ENCODE measurements around the gene RIT2.

The RIT2 gene

DNA sequence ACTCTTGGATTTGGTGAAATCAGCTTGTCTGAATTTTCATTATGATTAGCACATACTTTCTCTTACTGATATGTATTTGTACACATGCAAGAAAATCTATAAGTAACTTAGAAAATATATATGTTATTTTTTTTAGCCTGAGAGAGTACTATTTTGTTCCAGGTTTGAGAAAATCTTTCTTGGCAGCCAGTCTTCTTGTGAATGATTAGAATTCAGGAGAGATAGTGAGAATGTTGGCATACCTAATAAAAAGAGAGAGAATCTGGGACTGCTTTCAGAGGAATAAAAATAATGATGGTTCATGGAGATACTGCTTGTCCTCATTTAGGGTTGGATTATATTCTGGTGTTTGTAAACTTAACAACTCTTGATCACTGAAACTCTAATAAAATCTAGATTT lies 44.4 kb upstream of the RIT2 start:
- Histone ChIP-seq H3K9ac (ENCODE audit: low read length) (no peak overlapping the region), H3K4me2 (ENCODE audit: low read length) (no peak overlapping the region), H4K20me1 (ENCODE audit: insufficient read depth, low read length) (no peaks in the 10 kb centered on the region), H3K79me2 (ENCODE audit: insufficient read depth, low read length) (no peaks in the 10 kb centered on the region), H3K27me3 (ENCODE audit: insufficient read depth, low read length) (no peaks in the 10 kb centered on the region), H3K36me3 (ENCODE audit: insufficient read depth, low read length) (no peaks in the 10 kb centered on the region), H3F3A (ENCODE audit: insufficient read depth, low read length) (no peaks in the 10 kb centered on the region), H3K27ac (ENCODE audit: low read depth, low read length, poor library complexity, severe bottlenecking) (no peak overlapping the region), H2AFZ (ENCODE audit: low read length) (no peak overlapping the region), H3K9me2 (ENCODE audit: low read depth, low read length) (no peaks in the 10 kb centered on the region), H3K4me1 (ENCODE audit: insufficient read depth, low read length, severe bottlenecking) (no peaks in the 10 kb centered on the region), H3K4me3 (ENCODE audit: low read depth, low read length, poor library complexity, severe bottlenecking) (no peak overlapping the region), H3K9me3 (ENCODE audit: low read length) (no peaks in the 10 kb centered on the region)
- no peak for TF ChIP-seq EZH2 (IDR thresholded peaks at IDR 0.05; ENCODE audit: borderline replicate concordance, low read length)
- TF ChIP-seq CTCF (IDR thresholded peaks at IDR 0.05; ENCODE audit: low read length) = no peak

DNA sequence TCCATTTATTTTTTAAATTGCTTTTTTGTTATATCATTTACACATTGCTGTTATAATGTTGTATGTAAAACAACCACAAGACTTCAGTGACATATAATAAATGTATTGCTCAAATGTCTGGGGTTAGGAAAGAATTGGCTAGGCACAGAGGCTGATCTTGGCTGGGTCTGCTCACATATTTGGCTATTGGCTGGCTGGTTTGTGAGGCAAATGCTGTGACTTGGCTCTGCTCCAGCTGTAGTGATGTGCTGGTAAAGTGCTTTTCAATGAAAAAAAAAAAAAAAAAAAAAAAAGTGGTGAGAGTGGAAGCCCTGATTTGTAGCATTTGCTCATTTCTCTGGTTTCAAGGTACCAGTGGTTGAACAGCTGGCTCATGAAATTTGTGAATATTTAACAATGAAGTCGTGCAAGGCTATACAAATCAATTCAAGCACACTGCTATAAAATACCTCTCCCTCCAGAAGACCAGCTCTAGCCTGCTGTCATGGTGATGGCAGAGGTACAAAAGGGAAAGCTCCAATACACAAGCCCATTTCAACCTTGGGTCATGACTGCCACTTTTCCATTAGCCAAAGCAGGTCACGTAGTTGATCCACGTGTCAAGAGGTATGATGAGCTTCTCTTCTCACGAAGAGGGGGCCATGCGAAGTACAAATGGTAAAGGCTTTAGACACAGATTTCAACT lies 43.7 kb upstream of the RIT2 start:
- no peak overlapping the region for H2AFZ ChIP-seq (ENCODE audit: low read length)
- H3K36me3 ChIP-seq (ENCODE audit: insufficient read depth, low read length) = no peaks in the 10 kb centered on the region
- TF ChIP-seq CTCF (IDR thresholded peaks at IDR 0.05; ENCODE audit: low read length) (no peak), EZH2 (IDR thresholded peaks at IDR 0.05; ENCODE audit: borderline replicate concordance, low read length) (no peak)
- no peaks in the 10 kb centered on the region for H3K9me3 ChIP-seq (ENCODE audit: low read length)
- H3K4me2 ChIP-seq (ENCODE audit: low read length) = no peak overlapping the region
- H4K20me1 ChIP-seq (ENCODE audit: insufficient read depth, low read length) = no peaks in the 10 kb centered on the region
- H3K27me3 ChIP-seq (ENCODE audit: insufficient read depth, low read length) = no peaks in the 10 kb centered on the region
- no peaks in the 10 kb centered on the region for H3K79me2 ChIP-seq (ENCODE audit: insufficient read depth, low read length)
- no peak overlapping the region for H3K4me3 ChIP-seq (ENCODE audit: low read depth, low read length, poor library complexity, severe bottlenecking)
- no peaks in the 10 kb centered on the region for H3K9me2 ChIP-seq (ENCODE audit: low read depth, low read length)
- no peak overlapping the region for H3K27ac ChIP-seq (ENCODE audit: low read depth, low read length, poor library complexity, severe bottlenecking)
- no peaks in the 10 kb centered on the region for H3K4me1 ChIP-seq (ENCODE audit: insufficient read depth, low read length, severe bottlenecking)
- H3K9ac ChIP-seq (ENCODE audit: low read length) = no peak overlapping the region
- no peaks in the 10 kb centered on the region for H3F3A ChIP-seq (ENCODE audit: insufficient read depth, low read length)

DNA sequence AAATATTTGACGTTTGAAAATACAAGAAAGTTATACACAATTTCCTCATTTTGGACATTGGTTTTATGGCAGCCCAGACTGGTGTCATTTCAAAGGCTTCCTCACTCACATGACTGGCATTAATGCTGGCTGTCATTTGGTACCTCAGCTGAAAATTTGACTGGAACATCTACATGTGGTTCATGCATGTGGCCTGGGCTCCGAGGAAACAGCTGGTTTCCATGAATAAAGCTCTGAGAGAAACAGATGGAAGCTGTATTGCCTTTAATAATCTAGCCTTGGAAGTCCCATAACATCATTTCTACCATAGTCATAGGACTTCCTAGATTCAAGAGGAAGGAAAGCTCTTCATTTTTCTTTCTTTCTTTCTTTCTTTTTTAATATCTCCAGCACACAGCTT lies 42.9 kb upstream of the RIT2 start:
- H3K27me3 ChIP-seq (ENCODE audit: insufficient read depth, low read length) = no peaks in the 10 kb centered on the region
- no peak overlapping the region for H3K9ac ChIP-seq (ENCODE audit: low read length)
- no peaks in the 10 kb centered on the region for H3K36me3 ChIP-seq (ENCODE audit: insufficient read depth, low read length)
- H4K20me1 ChIP-seq (ENCODE audit: insufficient read depth, low read length) = no peaks in the 10 kb centered on the region
- no peaks in the 10 kb centered on the region for H3F3A ChIP-seq (ENCODE audit: insufficient read depth, low read length)
- H3K27ac ChIP-seq (ENCODE audit: low read depth, low read length, poor library complexity, severe bottlenecking) = no peak overlapping the region
- TF ChIP-seq CTCF (IDR thresholded peaks at IDR 0.05; ENCODE audit: low read length) (no peak), EZH2 (IDR thresholded peaks at IDR 0.05; ENCODE audit: borderline replicate concordance, low read length) (no peak)
- H3K79me2 ChIP-seq (ENCODE audit: insufficient read depth, low read length) = no peaks in the 10 kb centered on the region
- H3K4me1 ChIP-seq (ENCODE audit: insufficient read depth, low read length, severe bottlenecking) = no peaks in the 10 kb centered on the region
- no peak overlapping the region for H3K4me2 ChIP-seq (ENCODE audit: low read length)
- H3K9me3 ChIP-seq (ENCODE audit: low read length) = no peaks in the 10 kb centered on the region
- no peak overlapping the region for H3K4me3 ChIP-seq (ENCODE audit: low read depth, low read length, poor library complexity, severe bottlenecking)
- H3K9me2 ChIP-seq (ENCODE audit: low read depth, low read length) = no peaks in the 10 kb centered on the region
- no peak overlapping the region for H2AFZ ChIP-seq (ENCODE audit: low read length)

Data from OCI-LY1 (cell line).